GM21825 (cell line): Measurements from ENCODE around the gene GH1.
"Not testable (repeated sequence)": the region's sequence is repeated elsewhere in the genome, so short reads cannot be mapped to it uniquely, and the experiment has no call there.

ENCODE experiments used
- ATAC-seq: cut with Tn5 transposase; IDR thresholded peaks from one replicate; pipeline ENCODE4 v1.9.1; 2021; ENCODE audit warnings: mild to moderate bottlenecking, moderate library complexity; ENCODE audit not compliant: unreplicated experiment

The GH1 gene

DNA sequence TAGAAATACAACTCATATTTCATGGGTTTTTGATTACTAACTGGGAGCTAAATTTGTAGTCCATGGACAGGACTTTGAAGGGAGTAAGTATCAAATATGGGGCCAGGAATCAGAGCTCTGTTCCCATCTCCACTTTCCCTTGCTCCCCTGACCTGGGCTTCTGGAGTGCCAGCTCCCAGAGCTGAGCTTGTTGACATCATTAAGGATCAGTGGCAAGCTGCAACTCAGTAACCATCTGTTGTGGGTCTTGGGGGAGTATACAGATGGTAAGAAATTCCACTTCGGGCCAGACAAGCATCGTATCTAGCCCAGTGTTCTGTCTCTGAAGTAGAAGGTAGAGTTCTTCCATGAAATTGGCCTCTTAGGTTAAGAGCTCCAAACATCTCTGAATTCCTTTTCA, 16.7 kb downstream of the GH1 start:
- not testable (repeated sequence) for ATAC-seq

GRCh38 chr17:63898899-63899798, 19.5 kb downstream of the GH1 start:
- not testable (repeated sequence) for ATAC-seq

DNA sequence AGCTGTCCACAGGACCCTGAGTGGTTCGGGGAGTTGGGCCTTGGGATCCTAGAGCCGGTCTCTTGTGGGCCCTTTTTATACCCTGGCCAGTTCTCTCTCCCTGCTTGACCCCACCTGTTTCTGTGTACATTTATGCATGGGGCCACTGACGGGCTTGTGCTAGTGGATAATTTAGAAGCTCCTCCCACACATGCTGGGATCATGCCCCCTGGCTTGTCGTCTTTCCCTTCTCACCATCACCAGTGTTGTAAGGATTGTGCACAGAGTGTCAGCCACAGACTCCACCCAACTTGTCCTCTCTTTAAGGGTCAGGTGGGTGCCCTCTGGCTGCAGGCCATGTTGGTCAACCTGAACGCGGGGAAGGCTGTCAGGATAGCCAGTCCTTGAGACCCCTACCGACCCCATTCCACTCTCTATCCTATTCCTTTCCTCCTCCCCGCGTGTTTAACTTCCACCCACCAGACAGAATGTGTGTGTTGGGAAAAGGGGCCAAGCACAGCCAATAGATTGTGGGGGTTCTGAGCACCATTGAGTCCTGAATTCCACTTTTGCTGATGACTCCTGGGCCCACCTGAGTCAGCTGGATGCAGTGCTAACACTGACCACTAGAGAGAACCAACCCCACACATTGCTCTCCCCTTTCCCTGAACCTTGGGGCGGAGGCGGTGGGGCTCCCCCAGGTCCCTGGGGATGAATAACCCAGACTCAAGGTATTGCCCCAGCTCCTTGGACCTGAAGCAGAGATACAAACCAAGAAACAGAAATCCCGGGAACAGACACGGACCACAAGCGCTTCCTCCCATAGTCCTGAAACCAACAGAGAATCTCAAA, 21.9 kb downstream of the GH1 start, which contains the start of gene CSH1:
TSS of gene CSH1 (minus strand) at position 51 of the 831 bp plus-strand sequence. CDS start 63 bp downstream, outside the sequence.
- ATAC-seq: not testable (repeated sequence)

DNA sequence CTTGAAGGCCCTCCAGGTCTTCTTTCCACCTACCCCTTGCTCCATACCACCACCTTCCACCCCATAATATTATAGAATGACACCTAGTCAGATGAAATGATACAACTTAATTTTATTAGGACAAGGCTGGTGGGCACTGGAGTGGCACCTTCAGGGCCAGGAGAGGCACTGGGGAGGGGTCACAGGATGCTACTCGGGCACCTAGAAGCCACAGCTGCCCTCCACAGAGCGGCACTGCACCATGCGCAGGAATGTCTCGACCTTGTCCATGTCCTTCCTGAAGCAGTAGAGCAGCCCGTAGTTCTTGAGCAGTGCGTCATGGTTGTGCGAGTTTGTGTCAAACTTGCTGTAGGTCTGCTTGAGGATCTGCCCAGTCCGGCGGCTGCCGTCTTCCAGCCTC, 23.8 kb downstream of the GH1 start:
- not testable (repeated sequence) for ATAC-seq

- ATAC-seq: not testable (repeated sequence)
Observed at GRCh38 chr17:63894021-63894420, 24.6 kb downstream of the GH1 start.

DNA sequence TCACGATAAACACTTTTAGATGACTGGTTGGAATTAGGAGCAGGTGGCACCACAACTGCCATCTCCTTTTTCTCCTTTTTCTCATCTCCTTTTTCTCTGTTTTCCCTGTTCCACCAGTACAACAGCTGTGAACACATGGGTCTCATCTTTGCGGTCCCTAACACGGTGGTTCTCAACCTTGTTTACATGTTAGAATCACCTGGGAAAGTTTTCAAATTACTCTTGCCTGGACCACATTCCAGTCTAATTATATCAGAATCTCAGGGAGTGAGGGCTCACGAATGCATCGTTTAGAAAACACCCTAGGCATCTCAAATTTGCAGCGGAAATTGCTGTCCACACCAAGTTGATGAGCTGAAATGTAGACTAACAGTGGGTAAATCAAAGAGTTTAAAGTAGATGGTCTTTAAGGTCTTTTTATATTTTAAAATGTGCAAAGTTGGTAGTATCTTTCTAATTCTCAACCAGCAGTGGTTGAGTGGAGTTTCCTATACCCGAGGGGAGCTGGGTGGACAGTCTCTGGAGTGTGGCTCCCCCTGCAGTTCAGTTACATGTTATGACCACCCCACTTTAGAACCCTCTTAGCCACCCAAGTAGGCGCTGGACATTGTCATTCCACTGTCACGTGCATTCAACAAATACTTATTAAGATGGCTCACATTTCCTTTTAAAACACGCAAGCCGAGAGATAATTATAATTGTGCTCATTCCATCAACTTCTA, 26.2 kb downstream of the GH1 start:
- ATAC-seq: not testable (repeated sequence)

GRCh38 chr17:63889026-63889848, 29.4 kb downstream of the GH1 start:
- ATAC-seq: not testable (repeated sequence)

DNA sequence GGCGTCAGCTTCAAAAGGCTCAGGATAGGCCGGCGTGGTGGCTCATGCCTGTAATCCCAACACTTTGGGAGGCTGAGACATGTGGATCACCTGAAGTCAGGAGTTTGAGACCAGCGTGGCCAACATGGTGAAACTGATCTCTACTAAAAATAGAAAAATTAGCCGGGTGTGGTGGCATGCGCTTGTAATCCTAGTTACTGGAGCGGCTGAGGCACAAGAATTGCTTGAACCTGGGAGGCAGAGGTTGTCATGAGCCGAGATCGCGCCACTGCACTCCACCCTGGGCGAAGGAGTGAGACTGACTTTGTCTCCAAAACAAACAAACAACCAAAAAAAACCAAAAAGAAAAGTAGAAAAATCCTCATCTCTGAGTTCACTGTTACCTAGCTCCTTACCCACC, 33.5 kb downstream of the GH1 start:
- not testable (repeated sequence) for ATAC-seq

DNA sequence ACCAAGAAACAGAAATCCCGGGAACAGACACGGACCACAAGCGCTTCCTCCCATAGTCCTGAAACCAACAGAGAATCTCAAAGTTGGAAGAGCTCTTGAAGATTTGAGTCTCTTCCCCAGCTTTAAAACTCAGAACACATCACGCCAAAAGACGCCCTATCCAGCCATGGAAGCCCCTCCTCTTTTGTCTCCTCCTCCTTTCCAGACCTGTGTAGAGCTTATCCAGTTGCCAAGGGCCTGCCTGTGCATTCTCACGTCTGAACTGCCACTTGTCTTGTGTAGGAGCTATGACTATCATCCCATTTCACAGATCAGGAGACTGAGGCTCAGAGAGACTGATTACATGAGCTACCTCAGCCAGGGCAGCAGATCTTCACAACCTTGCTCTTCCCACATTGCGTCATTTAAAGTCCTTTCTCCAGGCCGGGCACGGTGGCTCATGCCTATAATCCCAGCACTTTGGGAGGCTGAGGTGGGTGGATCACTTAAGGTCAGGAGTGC, 36.0 kb downstream of the GH1 start:
- ATAC-seq: not testable (repeated sequence)

- no peak for ATAC-seq
Observed at GRCh38 chr17:63881935-63882601, 36.6 kb downstream of the GH1 start, which contains the start of gene GH2. Gene GH2, minus strand, starts transcription at chr17:63881944. Its CDS starts 143 bp downstream, at chr17:63881801.

GRCh38 chr17:63881337-63881736, 37.3 kb downstream of the GH1 start:
- ATAC-seq: not testable (repeated sequence)

GRCh38 chr17:63880706-63881105, 37.9 kb downstream of the GH1 start:
- no peak for ATAC-seq

DNA sequence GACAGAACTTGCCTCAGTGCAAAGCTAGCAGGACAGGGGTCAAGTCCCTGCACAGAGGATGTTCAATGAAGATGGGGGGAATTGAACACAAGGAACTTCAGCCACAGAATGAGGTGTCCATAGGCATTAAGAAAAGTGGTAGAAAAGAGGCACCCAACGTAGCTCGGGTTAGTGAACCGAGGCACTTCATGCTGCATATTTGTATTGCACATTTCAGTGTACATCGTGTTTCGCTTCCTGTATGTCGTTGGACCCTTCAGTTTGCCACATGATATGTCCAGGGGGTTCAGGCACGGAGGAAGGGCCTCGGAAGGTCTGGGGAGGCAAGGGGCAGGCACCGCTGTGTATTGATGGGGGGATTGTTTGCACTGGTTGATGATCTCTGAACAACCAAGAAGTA, 40.2 kb downstream of the GH1 start:
- not testable (repeated sequence) for ATAC-seq

DNA sequence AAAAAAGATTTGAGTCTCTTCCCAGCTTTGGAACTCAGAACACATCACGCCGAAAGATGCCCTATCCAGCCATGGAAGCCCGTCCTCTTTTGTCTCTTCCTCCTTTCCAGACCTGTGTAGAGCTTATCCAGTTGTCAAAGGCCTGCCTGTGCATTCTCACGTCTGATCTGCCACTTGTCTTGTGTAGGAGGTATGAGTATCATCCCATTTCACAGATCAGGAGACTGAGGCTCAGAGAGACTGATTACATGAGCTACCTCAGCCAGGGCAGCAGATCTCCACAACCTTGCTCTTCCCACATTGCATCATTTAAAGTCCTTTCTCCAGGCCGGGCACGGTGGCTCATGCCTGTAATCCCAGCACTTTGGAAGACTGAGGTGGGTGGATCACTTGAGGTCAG, 43.9 kb downstream of the GH1 start:
- ATAC-seq: not testable (repeated sequence)

DNA sequence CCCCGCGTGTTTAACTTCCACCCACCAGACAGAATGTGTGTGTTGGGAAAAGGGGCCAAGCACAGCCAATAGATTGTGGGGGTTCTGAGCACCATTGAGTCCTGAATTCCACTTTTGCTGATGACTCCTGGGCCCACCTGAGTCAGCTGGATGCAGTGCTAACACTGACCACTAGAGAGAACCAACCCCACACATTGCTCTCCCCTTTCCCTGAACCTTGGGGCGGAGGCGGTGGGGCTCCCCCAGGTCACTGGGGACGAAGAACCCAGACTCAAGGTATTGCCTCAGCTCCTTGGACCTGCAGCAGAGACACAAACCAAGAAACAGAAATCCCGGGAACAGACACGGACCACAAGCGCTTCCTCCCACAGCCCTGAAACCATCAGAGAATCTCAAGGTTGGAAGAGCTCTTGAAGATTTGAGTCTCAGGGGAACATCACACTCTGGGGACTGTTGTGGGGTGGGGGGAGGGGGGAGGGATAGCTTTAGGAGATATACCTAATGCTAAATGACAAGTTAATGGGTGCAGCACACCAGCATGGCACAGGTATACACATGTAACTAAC, 44.5 kb downstream of the GH1 start:
- not testable (repeated sequence) for ATAC-seq

GRCh38 chr17:63873577-63873976, 45.1 kb downstream of the GH1 start, which contains the start of gene CSH2:
Gene CSH2, minus strand, starts transcription at chr17:63873677. Its CDS starts 63 bp downstream, at chr17:63873614.
- not testable (repeated sequence) for ATAC-seq

GRCh38 chr17:63871646-63872365, 46.8 kb downstream of the GH1 start:
- ATAC-seq: not testable (repeated sequence)

DNA sequence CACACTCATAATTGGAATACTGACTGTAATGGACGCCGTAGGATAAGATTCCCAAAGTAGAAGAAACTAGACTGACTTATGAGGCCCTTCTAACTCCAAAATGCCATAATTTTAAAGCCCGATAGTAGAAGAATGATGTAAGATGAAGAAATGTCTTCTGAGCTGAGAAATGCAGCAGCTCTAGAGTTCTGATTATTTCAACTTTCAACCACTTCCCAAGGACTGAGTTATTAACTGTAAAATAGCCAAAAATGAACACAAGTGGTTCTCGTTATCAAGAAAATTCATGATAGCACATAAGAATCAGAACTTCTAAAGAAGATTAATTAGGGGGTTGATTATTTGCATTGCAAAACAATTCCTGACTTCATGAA, 48.4 kb downstream of the GH1 start:
- not testable (repeated sequence) for ATAC-seq
